GM12878 (cell line): ENCODE data around the gene SLC29A2. TPM values are rescaled to one million over a fixed set of nuclear protein-coding genes. Genes with fewer than 3 reads are reported as not detected.

Experiments used
- ATAC-seq: fragments of 200-7000 bp; cut with Tn5 transposase; 3 replicates; pipeline ENCODE4 v1.9.1; 2020; ENCODE audit warnings: mild to moderate bottlenecking, moderate library complexity
- BruUV-seq: library from RNA; stranded (reverse); fragments of 400-500 nt; replicated peaks from 2 replicates; lab custom pipeline; 2021; lab: Mats Ljungman, UMichigan
- CTCF ChIA-PET: fragments of 300-600 bp; sonication (Branson Sonifier 250); formaldehyde crosslinking; extraction: SDS; loops from one replicate; lab custom pipeline; 2021; ENCODE audit warnings: inconsistent platforms; lab: Yijun Ruan, JAX
- POLR2A ChIA-PET: fragments of 350-600 bp; formaldehyde crosslinking; extraction: SDS; loops from one replicate; lab custom pipeline; 2021; ENCODE audit warnings: inconsistent platforms; lab: Charles Lee
- RAD21 ChIA-PET: fragments of 300-600 bp; sonication (Branson Sonifier 250); formaldehyde crosslinking; loops from one replicate; lab custom pipeline; 2023; ENCODE audit warnings: antibody characterized with exemption; ENCODE audit not compliant: unreplicated experiment; lab: Charles Lee
- SMC1A ChIA-PET: fragments of 300-600 bp; sonication (Branson Sonifier 250); formaldehyde crosslinking; loops from one replicate; lab custom pipeline; 2023; ENCODE audit not compliant: unreplicated experiment, uncharacterized antibody; lab: Charles Lee
- DNase-seq: peaks from one replicate; pipeline ENCODE4 v3.0.0-alpha.2; 2011; ENCODE audit warnings: low read depth, low spot score
- FAIRE-seq: peaks from 3 replicates; lab custom pipeline; 2011; peaks lifted over from hg19 to GRCh38; lab: Jason Lieb, UNC
- H2AFZ ChIP-seq: 2 replicates; pipeline ENCODE4 v1.6.0; 2011; ENCODE audit warnings: low read depth, low read length, control low read depth; ENCODE audit not compliant: control insufficient read depth
- H3K27ac ChIP-seq: 2 replicates; pipeline ENCODE4 v1.5.1; 2011; ENCODE audit warnings: control low read depth; ENCODE audit not compliant: control insufficient read depth, insufficient read depth
- H3K27me3 ChIP-seq, 2 experiments: replicated peaks in 1 of 2; 2 replicates each; pipeline versions ENCODE4 v1.6.0 to v1.6.1; 2011; ENCODE audit warnings: low read length in 1 of 2; ENCODE audit not compliant: control insufficient read depth in 2 of 2, insufficient read depth in 2 of 2
- H3K36me3 ChIP-seq, 2 experiments: 2 replicates each; pipeline ENCODE4 v1.5.1; 2011; ENCODE audit warnings: low read length in 1 of 2; ENCODE audit not compliant: control insufficient read depth in 2 of 2, insufficient read depth in 2 of 2
- H3K4me1 ChIP-seq: 2 replicates; pipeline ENCODE4 v1.6.1; 2011; ENCODE audit warnings: mild to moderate bottlenecking, low read length, moderate library complexity, mixed read lengths; ENCODE audit not compliant: control insufficient read depth, insufficient read depth
- H3K4me2 ChIP-seq: 2 replicates; pipeline ENCODE4 v1.6.0; 2011; ENCODE audit warnings: control low read depth; ENCODE audit not compliant: control insufficient read depth, insufficient read depth
- H3K4me3 ChIP-seq: fragments of 200-600 bp; sonication (generic); 2 replicates; pipeline ENCODE4 v1.5.1; 2016
- H3K79me2 ChIP-seq: 2 replicates; pipeline ENCODE4 v1.6.0; 2011; ENCODE audit warnings: low read length; ENCODE audit not compliant: control insufficient read depth, insufficient read depth
- H3K9ac ChIP-seq: 2 replicates; pipeline ENCODE4 v1.8.0; 2011; ENCODE audit warnings: low read length, control low read depth, mixed read lengths; ENCODE audit not compliant: control insufficient read depth, insufficient read depth
- H3K9me3 ChIP-seq: replicated peaks from 3 replicates; pipeline ENCODE4 v1.5.1; 2011; ENCODE audit warnings: mild to moderate bottlenecking, low read length; ENCODE audit not compliant: control insufficient read depth, insufficient read depth
- H4K20me1 ChIP-seq: 2 replicates; pipeline ENCODE4 v1.6.0; 2011; ENCODE audit not compliant: control insufficient read depth, insufficient read depth
- CHD4 ChIP-seq: fragments of 200-600 bp; sonication (generic); IDR thresholded peaks from 2 replicates; pipeline ENCODE4 v1.6.1; 2016; ENCODE audit warnings: mild to moderate bottlenecking
- HCFC1 ChIP-seq: fragments of 150-350 bp; IDR thresholded peaks from 2 replicates; pipeline ENCODE4 v1.6.1; 2014; ENCODE audit warnings: low read length
- MEF2A ChIP-seq: IDR thresholded peaks from 2 replicates; pipeline ENCODE4 v1.6.1; 2011; ENCODE audit warnings: low read depth, mild to moderate bottlenecking, low read length, moderate library complexity; ENCODE audit not compliant: insufficient read depth
- PAX5 ChIP-seq: IDR thresholded peaks from 2 replicates; pipeline ENCODE4 v1.6.1; 2011; ENCODE audit warnings: low read depth, low read length, borderline replicate concordance
- ZNF274 ChIP-seq: IDR thresholded peaks from one replicate; pipeline ENCODE4 v1.8.0; 2011; ENCODE audit not compliant: insufficient read length, insufficient read depth
- ZNF622 ChIP-seq: fragments of 450-650 bp; IDR thresholded peaks from 2 replicates; pipeline ENCODE4 v1.6.1; 2017; ENCODE audit warnings: mild to moderate bottlenecking, inconsistent platforms
- WGBS: methylation state at CpG from one replicate; pipeline ENCODE4 v1.1.6; 2016; ENCODE audit warnings: low lambda C conversion rate; ENCODE audit not compliant: insufficient replicate concordance, insufficient coverage; ENCODE audit errors: missing lambda C conversion rate; 5-methylcytosine and 5-hydroxymethylcytosine counted together
- in situ Hi-C: fragments of 300-500 bp; cut with MboI; formaldehyde crosslinking; loops from 9 replicates; pipeline ENCODE4 v1.14.3; 2018; ENCODE audit warnings: mixed read lengths
- intact Hi-C: fragments of 100-400 bp; cut with micrococcal nuclease; formaldehyde crosslinking; loops from one replicate; pipeline ENCODE4 v1.14.2; 2022; ENCODE audit not compliant: unreplicated experiment
- polyA plus RNA-seq, 11 experiments: library from polyadenylated mRNA; depleted of rRNA in 4 of 11; unstranded in 6 of 11; stranded (reverse) in 5 of 11; fragments of >200 nt; fragmentation: Nextera tagmentation in 4 of 11; fragmentation: Illumina TruSeq in 1 of 11; extraction: Ambion mirVana in 4 of 11; extraction: Trizol in 1 of 11; gene quantifications; 1 replicate in 1 of 11; 2 replicates in 10 of 11; pipeline versions ENCODE4 v1.2.1 to v1.2.3, GENCODE V29; 2011 to 2016; ENCODE audit warnings: inconsistent platforms in 2 of 11, missing spikeins in 2 of 11, low read depth in 1 of 11
- total RNA-seq, 4 experiments: library from RNA; depleted of rRNA in 3 of 4; stranded (reverse); fragments of >200 nt in 3 of 4; fragmentation: Illumina TruSeq in 1 of 4; extraction: Trizol in 1 of 4; gene quantifications; 2 replicates each; pipeline versions ENCODE4 v1.2.1 to v1.2.3, GENCODE V29; 2013 to 2021
- TF ChIP-seq, protein P1 (sequence below), 3 experiments: IDR thresholded peaks in 2 of 3; conservative IDR thresholded peaks in 1 of 3; 2 replicates each; pipeline ENCODE4 v1.5.1; 2011; ENCODE audit warnings: low read depth in 3 of 3, low read length in 3 of 3, mild to moderate bottlenecking in 3 of 3, control low read depth in 2 of 3, moderate library complexity in 2 of 3, inconsistent platforms in 1 of 3, mixed read lengths in 1 of 3; ENCODE audit not compliant: control insufficient read depth in 2 of 3, insufficient read depth in 1 of 3; ENCODE audit errors: extremely low read depth in 1 of 3

SLC29A2 gene
- total and polyA plus RNA-seq, 10 of the 15 experiments (the other 5 are each of a cell fraction or from before 2014, with no cell fraction given): 0.27 to 7.5 (median 2.2) TPM

DNA sequence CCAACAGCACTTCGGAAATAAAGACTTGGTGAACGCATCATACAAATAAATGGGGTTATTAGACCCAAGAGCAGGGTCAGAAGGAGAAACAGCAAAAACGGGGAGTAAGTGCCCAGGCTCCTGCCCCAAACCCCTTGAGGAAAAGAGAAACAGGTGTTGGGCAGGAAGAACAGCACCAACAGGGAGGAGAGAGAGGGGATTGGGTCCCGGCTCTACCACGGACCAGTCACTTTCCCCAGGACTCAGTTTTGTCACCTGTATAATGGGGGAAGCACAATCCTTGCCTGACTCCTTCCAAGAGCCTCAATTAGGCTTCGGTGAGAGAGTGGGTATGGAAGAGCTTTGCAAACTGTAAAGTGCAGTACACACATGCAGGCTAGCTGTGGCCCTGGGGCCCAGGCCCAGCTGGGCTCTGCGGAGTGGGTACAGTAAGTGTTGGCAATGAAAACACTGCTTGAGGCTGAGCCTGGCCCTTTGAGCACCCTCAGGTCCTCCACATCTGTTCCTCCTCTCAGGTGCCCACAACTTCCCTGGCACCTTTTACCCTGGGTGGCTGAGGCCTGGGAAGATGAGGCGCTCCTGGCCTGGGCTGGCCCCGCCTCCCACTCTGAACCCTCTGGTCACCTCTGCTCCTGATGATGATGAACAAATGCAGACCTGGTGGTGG lies 8.9 kb downstream of the SLC29A2 start:
- Histone ChIP-seq H3K9me3 (no peaks in the 10 kb centered on the region), H3K4me2 (no peak overlapping the region), H3K27me3 (no peaks in the 10 kb centered on the region), H3K36me3 (0 out of 4 replicates have a peak, but pooled peaks cover 0 to 2% of the 10 kb centered on the region in 2 experiments), H4K20me1 (no peaks in the 10 kb centered on the region), H3K79me2 (no peaks in the 10 kb centered on the region), H3K4me1 (no peaks in the 10 kb centered on the region), H2AFZ (no peak overlapping the region), H3K9ac (no peak overlapping the region), H3K4me3 (no peak overlapping the region), H3K27ac (no peak overlapping the region)
- TF ChIP-seq ZNF622 (no peak), HCFC1 (no peak), CHD4 (no peak), PAX5 (no peak), ZNF274 (no peak), MEF2A (no peak)
- TF ChIP-seq, protein P1, sequence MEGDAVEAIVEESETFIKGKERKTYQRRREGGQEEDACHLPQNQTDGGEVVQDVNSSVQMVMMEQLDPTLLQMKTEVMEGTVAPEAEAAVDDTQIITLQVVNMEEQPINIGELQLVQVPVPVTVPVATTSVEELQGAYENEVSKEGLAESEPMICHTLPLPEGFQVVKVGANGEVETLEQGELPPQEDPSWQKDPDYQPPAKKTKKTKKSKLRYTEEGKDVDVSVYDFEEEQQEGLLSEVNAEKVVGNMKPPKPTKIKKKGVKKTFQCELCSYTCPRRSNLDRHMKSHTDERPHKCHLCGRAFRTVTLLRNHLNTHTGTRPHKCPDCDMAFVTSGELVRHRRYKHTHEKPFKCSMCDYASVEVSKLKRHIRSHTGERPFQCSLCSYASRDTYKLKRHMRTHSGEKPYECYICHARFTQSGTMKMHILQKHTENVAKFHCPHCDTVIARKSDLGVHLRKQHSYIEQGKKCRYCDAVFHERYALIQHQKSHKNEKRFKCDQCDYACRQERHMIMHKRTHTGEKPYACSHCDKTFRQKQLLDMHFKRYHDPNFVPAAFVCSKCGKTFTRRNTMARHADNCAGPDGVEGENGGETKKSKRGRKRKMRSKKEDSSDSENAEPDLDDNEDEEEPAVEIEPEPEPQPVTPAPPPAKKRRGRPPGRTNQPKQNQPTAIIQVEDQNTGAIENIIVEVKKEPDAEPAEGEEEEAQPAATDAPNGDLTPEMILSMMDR (IDR thresholded peaks at IDR 0.05 in 2 of 3, conservative IDR thresholded peaks at IDR 0.05 in 1 of 3; ENCODE audit: control insufficient read depth in 2 of 3, extremely low read depth in 1 of 3, insufficient read depth in 1 of 3, low read depth in 3 of 3, low read length in 3 of 3): no peak
- no peak for FAIRE-seq
- ChIA-PET POLR2A (no interaction called here), CTCF (interaction anchor here (1.0 to 5.9 kb wide), 14 partner anchors 8 to 97 kb away, joined by 3 to 91 read pairs (median 10); partner anchors contain the start of genes B4GAT1, BRMS1 and SLC29A2), RAD21 (interaction anchor here (1.1 to 2.0 kb wide), 2 partner anchors 24 to 50 kb away, joined by 4 to 10 read pairs; no protein-coding TSS in a partner anchor), SMC1A (no interaction called here)
- no TSS peak for BruUV-seq
- WGBS: 48% methylated on average over 9 of the region's 9 CpGs
- intact Hi-C loops (no loop called here), in situ Hi-C loops (no loop called here)
- no peak for DNase-seq
- ATAC-seq: no peak
